GM19035 (cell line): ENCODE results near the gene EXOC3L4.
"Not testable (repeated sequence)": the region's sequence is repeated elsewhere in the genome, so short reads cannot be mapped to it uniquely, and the experiment has no call there.

ENCODE experiments used
- ATAC-seq: cut with Tn5 transposase; IDR thresholded peaks from one replicate; pipeline ENCODE4 v1.9.1; 2021; ENCODE audit not compliant: unreplicated experiment

The EXOC3L4 gene

DNA sequence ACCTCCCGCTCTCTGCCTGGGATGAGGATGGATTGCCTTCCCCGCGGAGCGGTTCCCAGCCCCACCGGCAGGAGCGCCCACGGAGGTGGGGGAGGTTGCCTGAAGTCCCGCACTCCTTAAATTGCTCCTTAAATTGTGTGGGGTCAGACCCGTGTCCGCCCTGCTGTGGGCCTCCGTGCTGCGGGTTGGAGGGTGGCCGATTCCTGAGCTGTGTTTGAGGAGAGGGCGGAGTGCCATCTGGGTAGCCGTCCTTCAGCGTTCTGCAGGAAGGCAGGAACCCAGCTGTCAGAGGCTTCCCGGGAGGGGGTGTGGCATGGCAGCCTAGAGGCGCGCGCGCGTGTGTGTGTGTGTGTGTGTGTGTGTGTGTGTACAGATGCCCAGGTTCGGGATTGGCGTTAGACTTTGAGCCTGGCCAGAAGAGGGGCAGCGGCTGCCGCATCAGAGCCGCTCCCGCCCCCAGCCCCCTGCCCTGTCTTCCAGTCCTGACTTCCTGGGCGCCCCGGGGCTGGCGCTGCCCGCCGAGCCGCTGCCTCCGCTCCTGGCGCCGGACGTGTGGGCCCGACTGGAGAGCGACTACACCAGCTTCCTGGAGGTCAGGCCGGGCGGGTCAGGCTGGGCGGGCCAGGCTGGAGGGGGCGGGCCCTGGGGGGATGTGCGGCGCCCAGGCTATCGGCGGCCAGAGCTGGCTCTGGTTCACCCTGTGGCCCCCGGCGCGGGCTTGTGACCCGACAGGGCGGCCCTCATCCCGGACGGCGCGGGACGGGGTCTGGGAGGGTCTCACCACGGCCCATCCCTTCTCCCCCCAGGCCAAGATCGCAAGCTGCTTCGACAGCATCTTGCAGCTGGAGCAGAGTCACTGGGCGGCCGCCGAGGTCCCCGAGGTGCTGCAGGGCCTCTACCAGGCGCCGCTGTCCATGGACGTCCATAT lies 9.2 kb downstream of the EXOC3L4 start:
- no peak for ATAC-seq

DNA sequence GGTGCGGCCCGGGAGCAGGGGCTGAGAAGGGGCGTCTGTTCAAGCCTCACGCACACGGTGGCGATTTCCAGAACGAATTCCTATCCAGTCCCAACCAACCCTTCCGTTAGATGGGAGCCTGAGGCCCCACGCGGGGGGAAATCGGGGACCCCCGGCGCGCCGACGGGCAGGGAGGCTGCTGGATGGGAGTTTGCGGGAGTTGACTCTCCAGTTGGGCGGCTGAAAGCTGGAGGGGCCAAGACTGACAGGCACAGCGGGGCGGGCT lies 9.8 kb downstream of the EXOC3L4 start:
- no peak for ATAC-seq

DNA sequence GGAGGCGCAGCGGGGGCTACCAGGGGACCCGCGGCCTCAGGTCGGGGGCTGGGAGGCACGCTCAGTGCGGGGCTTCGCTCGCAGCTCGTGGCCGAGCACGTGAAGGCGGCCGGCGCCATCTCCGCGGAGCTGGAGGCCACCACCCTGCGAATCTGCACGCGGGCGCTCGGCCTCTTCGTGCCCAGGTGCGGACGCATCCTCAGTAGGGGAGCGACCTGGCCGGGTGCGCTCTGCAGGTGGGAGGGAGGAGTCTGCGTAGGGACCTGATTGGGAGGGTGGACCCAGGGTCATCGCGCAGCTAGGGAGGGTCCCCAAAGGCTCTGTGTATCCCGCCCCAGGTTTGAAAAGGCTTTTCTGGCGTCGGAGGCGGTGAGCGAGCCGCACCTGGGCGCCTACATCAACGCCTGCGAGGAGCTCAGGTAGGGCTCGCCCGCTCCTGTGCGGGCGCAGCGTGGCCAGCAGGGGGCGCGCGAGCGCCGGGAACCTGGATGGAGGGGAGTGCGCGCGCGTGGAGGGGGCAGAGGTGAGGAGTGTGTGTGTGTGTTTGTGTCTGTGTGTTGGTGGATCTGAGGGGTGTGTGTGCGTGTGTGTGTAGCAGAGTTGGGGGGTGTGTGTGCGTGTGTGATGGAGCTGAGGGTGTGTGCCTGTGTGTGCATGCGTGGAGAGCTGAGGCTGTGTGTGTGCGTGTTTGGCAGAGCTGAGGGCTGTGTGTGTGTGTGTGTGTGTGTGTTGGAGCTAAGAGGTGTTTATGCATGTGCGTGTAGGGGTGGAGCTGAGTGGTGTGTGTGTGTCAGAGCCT lies 10.3 kb downstream of the EXOC3L4 start:
- peak; percentile 53 for ATAC-seq

DNA sequence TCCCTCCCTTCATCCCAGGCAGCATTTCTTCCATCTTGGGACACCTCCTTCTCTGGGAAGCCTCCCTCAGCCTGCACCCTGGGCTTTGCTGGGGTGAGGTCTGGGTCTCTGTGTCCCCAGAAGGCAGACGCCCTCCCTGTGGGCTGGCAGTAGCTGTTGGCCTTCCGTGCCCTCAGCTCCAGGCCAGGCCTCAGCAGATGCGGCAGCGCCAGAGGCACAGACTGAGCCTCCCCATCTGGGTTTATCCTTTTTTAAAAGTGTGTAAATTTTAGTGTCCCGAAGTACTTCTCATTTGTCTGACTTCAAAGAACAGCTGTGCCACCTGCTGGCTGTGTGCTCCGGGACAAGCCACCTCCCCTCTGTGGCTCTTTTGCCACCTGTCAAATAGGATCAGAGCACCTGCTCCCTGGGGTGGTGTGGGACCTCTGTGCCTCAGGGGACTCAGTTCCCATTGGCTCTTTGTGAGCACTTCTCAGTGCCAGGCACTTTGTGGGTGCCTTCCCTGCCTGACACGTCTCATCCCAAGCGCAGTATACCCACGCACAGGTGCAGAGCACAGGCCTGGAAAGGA lies 11.1 kb downstream of the EXOC3L4 start:
- no peak for ATAC-seq

DNA sequence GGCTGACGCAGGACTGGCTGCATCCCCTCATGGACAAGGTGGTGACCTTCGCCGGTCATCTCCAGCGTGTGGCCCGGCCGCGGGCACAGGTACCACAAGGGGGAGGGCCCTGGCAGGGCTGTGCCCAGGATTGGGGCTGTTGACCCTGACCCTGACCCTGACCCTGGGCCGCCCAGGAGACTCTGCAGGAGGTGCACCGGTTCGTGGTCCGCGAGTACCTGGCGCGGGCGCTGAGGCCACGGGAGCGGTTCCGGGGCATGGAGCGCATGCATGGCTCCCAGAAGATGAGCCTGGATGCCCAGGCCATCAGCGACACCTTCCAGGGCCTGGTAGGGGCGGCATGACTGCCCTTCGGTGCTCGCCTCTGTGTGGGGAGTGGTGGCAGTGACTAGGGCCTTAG lies 12.9 kb downstream of the EXOC3L4 start:
- ATAC-seq: no peak

DNA sequence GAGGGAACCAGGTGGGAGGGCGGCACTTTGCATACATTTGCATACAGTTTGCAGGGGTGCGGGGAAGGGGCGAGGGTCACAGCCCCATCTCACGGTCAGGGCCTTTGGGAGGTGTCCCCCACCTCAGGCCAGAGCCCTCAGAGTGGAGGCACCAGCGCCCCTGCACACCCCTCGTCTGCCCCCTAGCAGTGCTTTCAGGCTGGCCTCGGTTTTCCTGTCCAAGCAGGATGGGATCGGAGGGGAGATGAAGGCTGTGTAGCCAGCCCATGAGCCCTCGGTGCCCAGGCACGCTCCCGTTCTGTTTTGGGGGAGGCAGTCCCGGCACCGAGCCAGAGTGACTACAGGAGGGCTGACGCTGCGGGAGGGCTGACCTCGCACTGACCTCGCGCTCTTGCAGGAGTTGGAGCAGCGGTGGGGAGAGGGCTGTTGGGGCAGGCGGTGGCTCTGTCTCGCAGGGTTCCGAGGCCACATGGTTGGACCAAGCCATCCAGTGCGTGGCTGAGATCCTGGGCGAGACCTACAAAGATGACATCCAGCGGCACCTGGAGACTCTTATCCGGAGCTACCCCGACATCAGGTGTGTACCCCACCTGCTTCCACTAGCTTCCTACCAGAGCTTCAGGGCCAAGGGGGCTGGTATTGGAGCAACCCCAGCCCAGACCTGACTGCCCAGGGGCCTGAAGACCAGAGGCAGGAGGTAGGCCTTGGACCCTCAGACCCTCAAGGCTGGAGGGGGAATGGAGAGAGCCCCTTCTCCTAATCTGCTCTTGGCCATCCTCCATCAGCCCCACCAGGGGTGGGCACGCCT lies 13.6 kb downstream of the EXOC3L4 start:
- ATAC-seq: no peak

DNA sequence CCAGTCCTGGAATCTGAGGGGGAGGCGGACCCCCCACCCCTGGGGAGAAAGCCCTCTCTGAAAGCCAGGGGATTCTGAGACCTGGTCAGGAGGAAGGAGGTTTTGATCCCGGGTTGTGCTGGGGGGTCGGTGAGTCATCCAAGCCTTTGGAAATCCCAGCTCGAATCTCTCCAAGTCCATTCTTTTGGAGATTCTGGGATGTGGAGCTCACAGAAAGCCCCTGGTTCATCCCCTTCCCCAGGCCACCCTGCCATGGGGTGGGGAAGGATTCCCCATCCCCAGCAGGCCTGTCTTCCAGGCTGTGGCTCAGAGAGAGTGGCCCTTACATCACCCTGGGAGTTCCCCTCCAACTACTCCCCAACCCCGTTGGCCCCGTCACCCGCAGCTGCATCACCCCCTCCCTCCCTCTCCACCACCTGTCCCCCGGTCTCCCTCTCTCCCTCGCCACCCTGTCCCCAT lies 14.3 kb downstream of the EXOC3L4 start:
- ATAC-seq: no peak

DNA sequence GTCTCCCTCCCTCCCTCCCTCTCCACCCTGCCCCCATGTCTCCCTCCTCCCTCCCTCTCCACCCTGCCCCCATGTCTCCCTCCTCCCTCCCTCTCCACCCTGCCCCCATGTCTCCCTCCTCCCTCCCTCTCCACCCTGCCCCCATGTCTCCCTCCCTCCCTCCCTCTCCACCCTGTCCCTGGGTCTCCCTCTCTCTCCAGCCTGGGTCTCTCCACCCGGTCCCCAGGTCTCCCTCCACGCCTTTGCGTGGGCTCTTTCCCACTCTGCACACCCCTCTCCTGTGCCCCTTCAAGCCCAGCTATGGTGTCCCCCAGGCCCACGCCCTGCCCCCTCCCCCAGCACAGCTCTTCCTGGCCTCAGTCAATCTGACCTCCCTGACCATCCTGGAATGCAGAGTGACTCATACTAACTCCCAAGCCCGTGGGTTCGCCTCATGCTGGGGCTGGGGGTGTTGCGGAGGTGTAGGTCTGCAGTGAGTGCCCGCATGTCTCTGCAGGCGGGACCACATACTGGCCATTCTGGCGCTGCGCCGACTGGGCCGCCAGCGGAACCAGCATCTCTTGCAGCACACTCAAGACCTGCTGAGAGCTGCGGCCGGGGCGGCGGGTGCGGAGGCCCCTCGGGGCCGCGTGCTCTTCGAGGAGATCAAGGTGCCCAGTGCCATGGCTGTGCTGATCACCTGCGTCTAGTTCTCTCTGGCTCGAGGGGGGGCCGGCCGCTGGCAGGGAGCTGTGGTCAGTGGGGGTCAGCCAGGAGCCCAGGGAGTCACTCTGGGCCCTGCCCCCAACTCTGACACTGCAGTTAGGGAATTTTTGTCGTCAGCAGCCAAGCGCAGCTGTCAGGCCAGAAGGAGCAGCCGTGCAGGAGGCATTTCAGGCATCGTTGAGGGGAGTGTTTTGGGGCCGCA lies 15.3 kb downstream of the EXOC3L4 start:
- ATAC-seq: no peak

DNA sequence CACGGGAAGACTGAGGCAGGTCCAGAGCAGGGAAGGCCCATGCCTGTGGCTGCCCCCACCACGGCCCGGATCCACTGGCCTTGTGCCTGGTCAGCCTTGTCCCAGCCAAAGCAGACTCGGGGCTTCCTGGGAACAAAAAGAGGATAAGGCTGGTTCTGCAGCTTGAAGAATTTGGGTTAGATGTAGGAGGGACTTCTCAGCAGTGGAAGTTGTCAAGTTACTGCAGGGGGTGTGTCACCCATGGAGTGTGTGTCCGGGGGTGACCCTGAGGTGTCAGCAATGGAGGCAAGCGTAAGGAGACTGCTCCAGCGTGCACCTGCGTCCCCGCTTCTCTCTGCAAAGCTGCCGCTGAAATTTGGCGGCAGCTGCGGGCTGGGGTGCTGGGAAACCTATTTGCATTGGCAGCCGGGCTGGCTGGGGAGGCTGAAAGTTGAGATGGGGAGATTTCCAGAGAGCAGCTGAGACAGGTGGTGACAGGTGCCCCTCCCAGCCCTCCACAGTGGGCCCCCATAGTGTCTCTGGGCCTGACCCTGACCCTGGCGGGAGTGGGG lies 16.2 kb downstream of the EXOC3L4 start:
- ATAC-seq: no peak

DNA sequence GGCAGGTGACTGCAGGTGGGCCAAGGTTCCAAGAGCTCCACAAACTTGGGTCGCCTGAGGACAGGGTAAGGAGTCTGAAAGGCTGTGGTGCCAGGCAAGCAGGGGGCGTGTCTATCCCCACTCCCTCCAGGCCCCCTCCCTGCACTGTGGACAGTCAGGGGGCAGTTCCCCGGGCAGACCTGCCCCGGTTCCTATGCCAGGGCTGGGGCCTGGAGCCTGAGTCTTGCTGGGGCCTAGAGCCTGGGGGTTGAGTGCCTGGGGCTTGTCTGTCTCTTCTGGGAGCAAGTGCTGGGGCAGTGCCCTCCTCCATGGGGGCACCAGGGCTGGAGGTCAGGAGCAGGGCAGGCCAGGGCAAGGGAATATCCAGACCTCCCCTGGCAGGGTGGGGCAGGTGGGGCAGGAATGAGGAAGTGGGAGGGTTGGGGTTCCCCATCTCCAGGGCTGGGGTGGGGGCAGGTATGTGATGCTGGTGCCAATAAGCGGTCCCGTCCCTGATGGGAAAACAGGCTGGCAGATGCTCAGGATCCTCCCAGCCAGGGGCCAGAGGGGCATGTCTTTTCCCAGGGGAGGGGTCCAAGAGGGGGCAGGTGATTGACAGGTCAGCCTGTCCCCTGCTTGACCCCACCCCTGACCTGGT lies 16.8 kb downstream of the EXOC3L4 start:
- ATAC-seq: no peak

DNA sequence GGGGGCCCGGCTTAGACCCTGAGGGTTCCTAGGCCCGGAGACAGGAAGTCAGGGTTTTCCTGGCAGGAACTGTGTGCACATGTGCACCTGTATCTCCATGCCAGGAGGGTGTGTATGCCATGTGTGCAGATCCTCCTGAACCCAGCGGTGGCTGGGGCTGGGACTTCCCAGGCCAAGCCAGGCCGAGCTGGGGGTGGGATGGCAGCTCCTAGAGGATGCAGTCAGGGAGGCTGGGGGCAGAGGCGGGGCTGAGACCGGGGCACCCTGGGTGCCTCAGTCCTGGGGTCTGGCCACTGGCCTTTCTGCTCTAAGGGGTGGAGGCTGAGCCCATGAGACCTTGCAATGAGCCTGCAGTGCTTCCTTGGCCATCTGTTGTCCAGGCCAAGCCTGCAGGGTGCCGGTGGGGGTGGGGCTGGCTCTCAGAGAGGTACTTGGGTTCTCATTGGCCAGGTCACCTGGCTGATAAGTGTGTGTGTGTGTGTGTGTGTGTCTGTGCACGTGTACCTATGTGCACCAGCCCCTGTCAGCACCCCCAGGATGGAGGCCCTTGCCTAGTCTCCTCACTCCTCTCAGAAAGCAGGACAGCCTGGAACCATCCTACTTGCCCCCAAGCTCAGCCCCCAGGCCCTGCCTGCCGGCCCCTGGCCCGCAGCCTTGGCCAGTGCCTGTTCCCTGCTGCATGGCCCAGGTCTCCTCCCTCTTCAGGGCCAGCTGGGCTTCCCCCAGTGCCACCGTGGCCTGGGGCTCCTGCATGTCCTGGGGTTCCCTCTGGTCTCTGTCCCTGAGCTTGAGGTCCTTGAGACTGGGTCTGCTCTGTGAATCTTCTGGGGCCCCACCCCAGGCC lies 18.1 kb downstream of the EXOC3L4 start:
- ATAC-seq: no peak

DNA sequence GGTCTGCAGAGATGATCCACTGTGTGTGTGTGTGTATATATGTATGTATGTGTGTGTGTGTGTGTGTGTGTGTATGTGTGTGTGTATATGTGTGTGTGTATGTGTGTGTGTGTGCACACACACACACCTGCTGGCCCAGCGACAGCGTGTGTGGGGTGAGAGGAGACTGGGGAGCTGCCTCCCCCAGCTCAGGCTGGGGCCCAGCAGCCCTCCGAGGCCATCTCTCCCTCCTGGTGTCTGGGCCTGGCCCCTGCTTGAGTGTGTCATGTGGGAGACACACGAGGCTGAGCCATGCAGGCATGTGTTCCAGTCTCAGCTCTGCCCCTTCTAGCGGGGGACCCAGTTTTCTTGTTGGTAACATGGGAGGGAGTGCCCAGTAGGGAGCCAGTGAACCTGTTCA lies 18.8 kb downstream of the EXOC3L4 start:
- ATAC-seq: no peak

DNA sequence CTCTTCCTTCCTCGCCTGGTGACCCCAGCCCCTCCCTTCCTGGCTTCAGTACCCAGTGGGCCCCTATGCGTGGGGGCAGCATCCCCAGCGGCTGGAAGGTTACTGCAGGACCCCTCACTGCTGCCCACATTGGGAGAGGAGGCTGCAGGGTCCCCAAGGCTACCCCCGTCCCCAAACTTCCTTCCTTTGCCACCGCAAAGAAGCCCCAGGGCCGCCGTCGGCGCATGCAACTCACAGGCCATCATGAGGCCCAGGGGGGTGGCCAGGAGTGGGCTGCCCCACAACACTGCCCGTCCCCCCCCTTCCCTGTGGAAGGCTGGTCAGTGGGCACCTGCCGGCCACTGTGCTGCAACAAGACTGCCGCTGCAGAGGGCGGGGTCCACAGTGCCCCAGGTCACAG lies 19.2 kb downstream of the EXOC3L4 start:
- no peak for ATAC-seq

DNA sequence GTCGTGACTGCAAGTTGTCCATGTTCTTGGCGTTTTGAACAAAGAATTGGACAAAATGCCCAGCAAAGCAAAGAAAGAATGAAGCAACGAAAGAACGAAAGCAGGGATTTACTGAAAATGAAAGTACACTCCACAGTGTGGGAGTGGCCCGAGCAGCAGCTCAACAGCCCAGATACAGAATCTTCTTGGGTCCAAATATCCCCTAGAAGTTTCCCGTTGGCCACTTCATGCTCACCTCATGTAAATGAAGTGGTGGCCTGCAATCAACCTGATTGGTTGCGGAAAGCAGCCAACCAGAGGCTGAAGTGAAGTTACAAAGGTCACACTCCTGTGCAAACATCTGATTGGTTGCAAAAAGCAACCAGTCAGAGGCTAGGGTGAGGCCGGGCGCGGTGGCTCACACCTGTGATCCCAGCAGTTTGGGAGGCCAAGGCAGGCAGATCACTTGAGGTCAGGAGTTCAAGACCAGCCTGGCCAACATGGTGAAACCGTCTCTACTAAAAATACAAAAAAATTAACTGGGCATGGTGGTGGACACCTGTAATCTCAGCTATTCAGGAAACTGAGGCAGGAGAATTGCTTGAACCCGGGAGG lies 20.7 kb downstream of the EXOC3L4 start:
- ATAC-seq: not testable (repeated sequence)

DNA sequence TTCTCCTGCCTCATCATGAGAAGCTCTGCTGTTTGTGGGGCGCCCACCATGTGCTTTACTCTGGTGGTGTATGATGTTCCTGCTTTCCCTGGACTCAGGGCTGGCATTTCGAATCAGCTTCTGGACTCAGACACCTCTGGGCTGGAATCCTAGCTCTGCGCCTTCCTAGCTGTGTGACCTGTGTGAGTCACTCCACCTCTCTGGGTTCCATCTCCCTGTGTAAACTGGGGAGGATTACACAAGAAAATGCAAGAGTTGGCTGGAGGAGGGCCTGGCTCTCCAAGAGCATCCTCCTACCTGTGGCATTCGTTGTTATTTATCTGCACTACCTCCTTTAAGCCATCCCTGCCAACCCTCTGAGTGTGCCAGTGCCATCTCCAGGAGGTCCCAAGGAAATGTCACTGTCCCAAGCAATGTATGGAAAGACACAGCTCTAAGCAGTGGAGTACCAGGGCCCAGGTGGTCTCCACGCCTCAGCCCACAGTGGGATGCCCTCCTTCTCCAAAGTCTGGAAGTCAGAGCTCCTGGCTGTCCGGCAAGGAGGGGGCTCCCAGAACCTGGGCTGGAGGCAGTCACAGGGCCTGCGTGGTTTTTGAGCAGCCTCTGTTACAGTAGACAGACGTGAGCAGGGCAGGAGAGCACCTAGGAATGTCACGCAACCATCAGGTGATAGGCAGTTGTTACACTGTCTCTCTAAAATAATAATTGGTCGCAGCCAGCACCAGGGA lies 21.5 kb downstream of the EXOC3L4 start:
- no peak for ATAC-seq

DNA sequence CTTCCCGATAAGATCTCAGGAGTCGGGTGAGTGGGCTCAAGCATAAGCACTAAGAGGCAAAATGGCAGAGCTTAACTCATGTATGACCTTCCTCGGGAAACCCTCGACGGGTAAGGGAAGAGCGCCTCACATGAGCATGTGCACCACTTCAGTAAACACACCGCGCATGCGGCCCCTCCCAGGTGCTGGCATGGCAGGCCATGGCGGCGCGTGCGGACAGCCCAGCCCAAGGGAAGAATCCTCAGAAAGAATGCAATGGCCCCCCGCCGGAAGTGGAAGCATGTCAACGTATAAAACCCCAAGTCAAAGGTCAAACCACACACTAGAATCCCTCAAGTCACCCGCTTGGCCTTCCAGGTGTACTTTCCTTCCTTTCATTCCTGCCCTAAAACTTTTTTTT lies 22.1 kb downstream of the EXOC3L4 start:
- ATAC-seq: no peak

DNA sequence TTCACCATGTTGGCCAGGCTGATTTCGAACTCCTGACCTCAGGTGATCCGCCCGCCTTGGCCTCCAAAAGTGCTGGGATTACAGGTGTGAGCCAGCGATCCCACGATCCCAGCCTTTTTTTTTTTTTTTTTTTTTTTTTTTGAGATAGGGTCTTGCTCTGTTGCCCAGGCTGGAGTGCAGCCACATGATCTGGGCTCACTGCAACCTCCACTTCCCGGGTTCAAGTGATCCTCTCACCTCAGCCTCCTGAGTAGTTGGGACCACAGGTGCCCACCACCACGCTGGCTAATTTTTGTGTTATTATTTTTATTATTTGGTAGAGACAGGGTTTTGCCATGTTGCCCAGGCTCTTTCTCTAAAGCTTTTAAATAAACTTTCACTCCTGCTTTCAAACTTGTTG lies 23.0 kb downstream of the EXOC3L4 start:
- not testable (repeated sequence) for ATAC-seq
